ENCODE data around the gene RHBDF2.
"Not testable (repeated sequence)": the region's sequence is repeated elsewhere in the genome, so short reads cannot be mapped to it uniquely, and the experiment has no call there.

The RHBDF2 gene

GRCh38 chr17:76537578-76538280 lies 36.5 kb upstream of the RHBDF2 start, which contains the start of gene CYGB:
Gene CYGB, minus strand, starts transcription at chr17:76537709. Its CDS starts 167 bp downstream, at chr17:76537542.
- H3K4me3 ChIP-seq (ENCODE audit: low read depth, low read length): no peak within 1 kb of the TSS
- TF ChIP-seq CTCF (IDR thresholded peaks at IDR 0.05; ENCODE audit: borderline replicate concordance, insufficient read depth, low read depth, low read length): no peak

GRCh38 chr17:76537288-76537577 lies 36.0 kb upstream of the RHBDF2 start:
- no peak for TF ChIP-seq CTCF (IDR thresholded peaks at IDR 0.05; ENCODE audit: borderline replicate concordance, insufficient read depth, low read depth, low read length)
- H3K4me3 ChIP-seq (ENCODE audit: low read depth, low read length): no peak overlapping the region

- TF ChIP-seq CTCF (IDR thresholded peaks at IDR 0.05; ENCODE audit: borderline replicate concordance, insufficient read depth, low read depth, low read length): no peak
- no peak overlapping the region for H3K4me3 ChIP-seq (ENCODE audit: low read depth, low read length)
Observed at GRCh38 chr17:76536511-76537287, 35.5 kb upstream of the RHBDF2 start.

- no peak overlapping the region for H3K4me3 ChIP-seq (ENCODE audit: low read depth, low read length)
Observed at GRCh38 chr17:76535788-76536510, 34.7 kb upstream of the RHBDF2 start.

GRCh38 chr17:76534831-76535732 lies 33.9 kb upstream of the RHBDF2 start:
- TF ChIP-seq CTCF (IDR thresholded peaks at IDR 0.05; ENCODE audit: borderline replicate concordance, insufficient read depth, low read depth, low read length): no peak
- no peak overlapping the region for H3K4me3 ChIP-seq (ENCODE audit: low read depth, low read length)

More at GRCh38 chr17:76535788-76536510, 34.7 kb upstream of the RHBDF2 start:
- no peak for TF ChIP-seq CTCF (IDR thresholded peaks at IDR 0.05; ENCODE audit: borderline replicate concordance, insufficient read depth, low read depth, low read length)

- H3K4me3 ChIP-seq (ENCODE audit: low read depth, low read length): not testable (repeated sequence)
Observed at GRCh38 chr17:76533640-76534359, 32.6 kb upstream of the RHBDF2 start.

Measured in GM12875 (cell line).